Esophagus (tissue), 2 donors: ENCODE measurements around the gene DKKL1. TPM values are rescaled to one million over a fixed set of nuclear protein-coding genes. Genes with fewer than 3 reads are reported as not detected.
"Not testable (repeated sequence)": the region's sequence is repeated elsewhere in the genome, so short reads cannot be mapped to it uniquely, and the experiment has no call there.

Experiments
- H3K27ac ChIP-seq, 2 donors: one replicate each; pipeline ENCODE4 v1.5.1; 2013; ENCODE audit warnings: low read depth in 2 of 2, mild to moderate bottlenecking in 2 of 2, inconsistent platforms in 1 of 2, low read length in 1 of 2, moderate library complexity in 1 of 2
- H3K27me3 ChIP-seq, 2 donors: one replicate each; pipeline ENCODE4 v1.6.1; 2013; ENCODE audit warnings: low read length in 2 of 2, control low read depth in 1 of 2, mild to moderate bottlenecking in 1 of 2; ENCODE audit not compliant: insufficient read depth in 2 of 2, control insufficient read depth in 1 of 2
- H3K36me3 ChIP-seq, 2 donors: one replicate each; pipeline ENCODE4 v1.6.1; 2013; ENCODE audit warnings: low read length in 1 of 2; ENCODE audit not compliant: control insufficient read depth in 2 of 2, insufficient read depth in 2 of 2
- H3K4me1 ChIP-seq, 2 donors: one replicate each; pipeline ENCODE4 v1.6.1; 2013; ENCODE audit warnings: low read length in 1 of 2; ENCODE audit not compliant: control insufficient read depth in 2 of 2, insufficient read depth in 2 of 2
- H3K4me3 ChIP-seq, 2 donors: one replicate each; pipeline ENCODE4 v1.5.1; 2013; ENCODE audit warnings: low read length in 2 of 2, mild to moderate bottlenecking in 2 of 2, low read depth in 1 of 2, moderate library complexity in 1 of 2
- H3K9me3 ChIP-seq, 2 donors: one replicate each; pipeline ENCODE4 v1.6.1; 2013; ENCODE audit warnings: mild to moderate bottlenecking in 2 of 2, low read depth in 1 of 2, low read length in 1 of 2, moderate library complexity in 1 of 2; ENCODE audit not compliant: control insufficient read depth in 2 of 2, insufficient read depth in 1 of 2
- WGBS, 2 donors: extraction: QIAGEN DNeasy Blood & Tissue Kit; methylation state at CpG; one replicate each; pipeline ENCODE4 v1.1.7; 2013; 5-methylcytosine and 5-hydroxymethylcytosine counted together
- polyA plus RNA-seq, 2 donors: library from polyadenylated mRNA; stranded (reverse); fragments of 200-250 nt; gene quantifications; one replicate each; pipeline ENCODE4 v1.2.3, GENCODE V29; 2013
- donor health status: healthy with polysubstance abuse.
- donor health status: Bipolar disorder and iron deficiency.

Gene DKKL1
- under 1 TPM in 1 of 2 donors, not detected in 1; 0.07 TPM for polyA plus RNA-seq

- peaks cover 0 to 3% of the 10 kb centered on the region in 2 donors for H3K4me1 ChIP-seq
- peak within 1 kb of the TSS; percentile 66 to 76 for H3K27ac ChIP-seq
- H3K9me3 ChIP-seq, result no peaks in the 10 kb centered on the region
- H3K27me3 ChIP-seq, result no peaks in the 10 kb centered on the region
- 2 to 4% methylated on average over 46 of the region's 46 CpGs for WGBS, 2 donors
- peak within 1 kb of the TSS in 1 of 2 donors; percentile 51 for H3K4me3 ChIP-seq
- no peaks in the 10 kb centered on the region for H3K36me3 ChIP-seq
Observed at GRCh38 chr19:49363268-49364082, at the start of gene DKKL1. DKKL1 (plus strand) TSS chr19:49363877; CDS start chr19:49363999, 122 bp downstream.

DNA sequence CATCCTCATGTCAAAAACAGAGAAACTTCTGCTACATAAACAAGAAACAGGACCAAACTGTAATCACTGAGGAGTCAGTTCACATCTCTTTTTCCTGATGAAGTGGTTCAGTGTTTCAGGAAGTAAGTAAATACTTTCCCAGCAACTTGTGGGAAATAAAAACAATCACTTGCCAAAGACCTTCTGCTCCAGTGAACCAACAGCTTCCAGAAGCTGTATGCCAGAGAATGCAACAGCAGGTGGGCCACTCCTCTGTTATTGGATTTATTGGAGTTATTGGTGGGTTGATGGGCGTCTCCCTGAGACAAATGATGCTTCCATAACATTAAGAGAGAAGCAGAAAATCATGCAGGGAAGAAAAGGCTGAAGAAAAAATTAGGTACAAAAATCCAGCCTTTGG, 48.6 kb upstream of the DKKL1 start:
- H3K36me3 ChIP-seq, result peaks cover 0 to 2% of the 10 kb centered on the region in 2 donors
- WGBS, 2 donors, result 80 to 89% methylated on average over 1 of the region's 1 CpG
- no peak overlapping the region for H3K27ac ChIP-seq
- H3K27me3 ChIP-seq, result no peaks in the 10 kb centered on the region
- no peaks in the 10 kb centered on the region for H3K9me3 ChIP-seq
- no peak overlapping the region for H3K4me3 ChIP-seq
- no peaks in the 10 kb centered on the region for H3K4me1 ChIP-seq

DNA sequence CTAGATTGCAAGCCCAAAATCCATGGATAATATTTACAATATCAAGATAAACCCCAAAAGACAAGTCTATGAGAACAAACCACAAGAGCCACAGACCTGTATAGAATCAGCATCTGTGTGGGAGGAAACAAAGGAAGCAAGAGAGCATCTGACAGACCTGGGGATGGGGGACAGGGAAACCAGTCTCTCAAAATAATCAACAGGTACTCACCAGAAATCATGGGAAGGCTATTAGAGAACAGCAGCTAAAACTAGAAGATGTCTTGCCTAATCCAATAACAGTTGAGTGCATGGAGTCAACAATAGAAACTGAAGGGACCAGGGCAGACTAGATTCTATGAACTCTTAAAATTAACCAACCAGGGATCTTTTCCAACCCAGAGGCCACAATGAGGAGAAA, 47.4 kb upstream of the DKKL1 start:
- no peak overlapping the region for H3K4me3 ChIP-seq
- H3K36me3 ChIP-seq, result no peaks in the 10 kb centered on the region
- H3K4me1 ChIP-seq, result no peaks in the 10 kb centered on the region
- H3K9me3 ChIP-seq, result no peaks in the 10 kb centered on the region
- no peaks in the 10 kb centered on the region for H3K27me3 ChIP-seq
- no peak overlapping the region for H3K27ac ChIP-seq

GRCh38 chr19:49318296-49318695, 45.4 kb upstream of the DKKL1 start:
- Histone ChIP-seq H3K4me3 (no peak overlapping the region), H3K4me1 (no peaks in the 10 kb centered on the region), H3K36me3 (no peaks in the 10 kb centered on the region), H3K27me3 (no peaks in the 10 kb centered on the region), H3K9me3 (no peaks in the 10 kb centered on the region), H3K27ac (no peak overlapping the region)

DNA sequence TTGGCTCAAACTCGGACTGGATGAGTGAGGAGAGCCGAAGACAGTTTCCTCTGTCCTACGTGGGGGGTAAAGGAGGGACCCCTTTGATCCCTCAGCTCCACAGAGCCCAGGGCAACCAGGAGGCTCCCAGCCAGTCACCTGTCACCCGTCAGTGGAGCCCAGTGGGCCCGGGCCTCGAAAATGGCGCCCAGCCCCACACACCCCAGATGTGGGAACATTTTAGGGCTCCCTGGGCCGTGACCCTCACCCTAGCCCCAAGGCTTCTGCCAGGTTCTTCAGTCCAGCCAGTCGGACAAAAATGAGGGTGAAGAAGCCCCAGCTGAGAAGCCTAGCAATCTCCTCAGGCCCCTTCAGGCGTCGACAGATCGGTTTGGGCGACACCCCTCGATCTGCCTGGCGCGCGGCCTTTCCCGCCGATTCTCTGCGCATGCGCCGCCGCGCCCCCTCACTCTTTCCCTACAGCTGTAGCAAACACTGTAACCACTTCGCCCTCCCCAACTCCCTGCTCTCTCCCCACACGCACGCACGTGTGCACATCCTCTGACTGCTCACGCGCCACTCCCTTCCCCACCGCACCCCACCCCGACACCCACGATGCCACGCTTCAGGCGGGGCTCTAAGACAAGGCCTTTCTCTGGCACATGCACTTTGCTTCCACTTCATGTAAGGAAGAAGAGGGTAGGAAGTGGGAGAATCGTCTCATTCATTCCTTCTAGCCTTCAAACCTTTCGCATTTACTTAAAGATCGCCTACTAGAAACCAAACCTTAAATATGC, 38.7 kb upstream of the DKKL1 start, which contains the start of gene SLC6A16:
Gene SLC6A16, minus strand, starts transcription at position 391 of the 776 bp plus-strand sequence. CDS start 13,844 bp downstream, outside the sequence.
- H3K4me3 ChIP-seq, result no peak within 1 kb of the TSS
- H3K36me3 ChIP-seq, result no peaks in the 10 kb centered on the region
- 93 to 94% methylated on average over 38 of the region's 38 CpGs for WGBS, 2 donors
- H3K9me3 ChIP-seq, result no peaks in the 10 kb centered on the region
- H3K4me1 ChIP-seq, result no peaks in the 10 kb centered on the region
- H3K27me3 ChIP-seq, result no peaks in the 10 kb centered on the region
- H3K27ac ChIP-seq, result no peak within 1 kb of the TSS

- H3K4me1 ChIP-seq, H3K27ac ChIP-seq, H3K27me3 ChIP-seq, H3K9me3 ChIP-seq, H3K4me3 ChIP-seq, H3K36me3 ChIP-seq: not testable (repeated sequence)
- 92 to 94% methylated on average over 13 of the region's 13 CpGs for WGBS, 2 donors
Observed at GRCh38 chr19:49325756-49326155, 37.9 kb upstream of the DKKL1 start.

- Histone ChIP-seq H3K9me3 (no peaks in the 10 kb centered on the region), H3K4me1 (no peaks in the 10 kb centered on the region), H3K27ac (no peak overlapping the region), H3K27me3 (no peaks in the 10 kb centered on the region), H3K36me3 (no peaks in the 10 kb centered on the region), H3K4me3 (no peak overlapping the region)
- WGBS, 2 donors, result 90 to 91% methylated on average over 3 of the region's 3 CpGs
Observed at GRCh38 chr19:49326165-49326704, 37.4 kb upstream of the DKKL1 start.

GRCh38 chr19:49327878-49328544, 35.7 kb upstream of the DKKL1 start:
- Histone ChIP-seq H3K27me3 (no peaks in the 10 kb centered on the region), H3K36me3 (no peaks in the 10 kb centered on the region), H3K9me3 (no peaks in the 10 kb centered on the region), H3K4me3 (no peak overlapping the region), H3K4me1 (no peaks in the 10 kb centered on the region), H3K27ac (no peak overlapping the region)
- WGBS, 2 donors, result 41 to 51% methylated on average over 2 of the region's 2 CpGs

DNA sequence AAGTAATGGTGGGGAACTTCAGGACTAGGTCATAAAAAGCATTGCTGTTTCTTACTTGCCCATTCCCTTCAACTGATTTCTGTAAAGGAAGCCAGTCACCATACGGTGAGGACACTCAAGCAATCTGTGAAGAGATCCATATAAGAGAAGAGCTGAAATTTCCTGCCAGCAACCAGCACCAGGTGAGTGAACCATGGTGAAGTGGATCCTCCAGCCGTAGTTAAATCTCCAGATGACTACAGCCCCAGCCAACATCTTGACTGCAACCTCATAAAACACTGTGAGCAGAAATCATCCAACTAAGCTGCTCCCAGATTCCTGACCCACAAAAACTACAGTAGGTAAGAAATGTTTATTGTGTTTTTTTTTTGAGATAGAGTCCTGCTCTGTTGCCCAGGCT, 34.9 kb upstream of the DKKL1 start:
- H3K4me3 ChIP-seq, result no peak overlapping the region
- H3K27me3 ChIP-seq, result no peaks in the 10 kb centered on the region
- H3K36me3 ChIP-seq, result no peaks in the 10 kb centered on the region
- 87 to 99% methylated on average over 2 of the region's 2 CpGs for WGBS, 2 donors
- H3K4me1 ChIP-seq, result peaks cover 0 to 4% of the 10 kb centered on the region in 2 donors
- no peaks in the 10 kb centered on the region for H3K9me3 ChIP-seq
- H3K27ac ChIP-seq, result no peak overlapping the region
